ENCODE data around the gene KANSL1. TPM values are rescaled to one million over a fixed set of nuclear protein-coding genes. Genes with fewer than 3 reads are reported as not detected.

Gene KANSL1
- total and polyA plus RNA-seq, 2 experiments from 2014 or later: 49.0 to 206 TPM

GRCh38 chr17:46025510-46026165, 167.6 kb downstream of the KANSL1 start:
- Mint-ChIP-seq H3K36me3 (ENCODE audit: low read depth) (peaks cover 22% of the 10 kb centered on the region), H3K27me3 (ENCODE audit: insufficient read depth, low read depth, poor library complexity) (peaks cover 31% of the 10 kb centered on the region), H3K9me3 (no peaks in the 10 kb centered on the region), H3K4me3 (no peak overlapping the region), H3K4me1 (peaks cover 51% of the 10 kb centered on the region), H3K27ac (peak overlapping the region; percentile 88)
- Histone ChIP-seq H3K9me2 (ENCODE audit: insufficient read depth) (no peaks in the 10 kb centered on the region), H2AFZ (no peak overlapping the region), H4K20me1 (replicated peaks; ENCODE audit: insufficient read depth) (peaks cover 3% of the 10 kb centered on the region; the same call in 1 of the 2 replicates), H3K4me3 (no peak overlapping the region), H3K27ac (ENCODE audit: low read depth) (no peak overlapping the region), H3K79me2 (replicated peaks; ENCODE audit: insufficient read depth) (no peaks in the 10 kb centered on the region), H3K36me3 (ENCODE audit: insufficient read depth) (no peaks in the 10 kb centered on the region), H3F3A (replicated peaks; ENCODE audit: low read depth) (peaks cover 12% of the 10 kb centered on the region; the same call in 1 of the 2 replicates), H3K27me3 (ENCODE audit: insufficient read depth) (no peaks in the 10 kb centered on the region), H3K4me1 (ENCODE audit: insufficient read depth) (peaks cover 41% of the 10 kb centered on the region), H3K4me2 (no peak overlapping the region)
- DNase-seq (ENCODE audit: low spot score) (no peak), ATAC-seq (no peak)
- TF ChIP-seq JUNB (IDR thresholded peaks at IDR 0.05; ENCODE audit: unreplicated experiment) (no peak), EZH2 (IDR thresholded peaks at IDR 0.05; ENCODE audit: low read depth, unreplicated experiment) (no peak), STAT1 (IDR thresholded peaks at IDR 0.05; ENCODE audit: unreplicated experiment) (no peak), REST (IDR thresholded peaks at IDR 0.05; ENCODE audit: unreplicated experiment) (no peak), NANOG (IDR thresholded peaks at IDR 0.05; ENCODE audit: borderline replicate concordance) (no peak), EZH2phosphoT487 (IDR thresholded peaks at IDR 0.05; ENCODE audit: unreplicated experiment) (no peak), CREB1 (CRISPR knock-in tag; IDR thresholded peaks at IDR 0.05; ENCODE audit: low read depth) (no peak), ZNF331 (CRISPR knock-in tag; IDR thresholded peaks at IDR 0.05; ENCODE audit: low read depth) (no peak), POLR2AphosphoS5 (IDR thresholded peaks at IDR 0.05; ENCODE audit: low read depth) (no peak)
- TF ChIP-seq, protein P1, sequence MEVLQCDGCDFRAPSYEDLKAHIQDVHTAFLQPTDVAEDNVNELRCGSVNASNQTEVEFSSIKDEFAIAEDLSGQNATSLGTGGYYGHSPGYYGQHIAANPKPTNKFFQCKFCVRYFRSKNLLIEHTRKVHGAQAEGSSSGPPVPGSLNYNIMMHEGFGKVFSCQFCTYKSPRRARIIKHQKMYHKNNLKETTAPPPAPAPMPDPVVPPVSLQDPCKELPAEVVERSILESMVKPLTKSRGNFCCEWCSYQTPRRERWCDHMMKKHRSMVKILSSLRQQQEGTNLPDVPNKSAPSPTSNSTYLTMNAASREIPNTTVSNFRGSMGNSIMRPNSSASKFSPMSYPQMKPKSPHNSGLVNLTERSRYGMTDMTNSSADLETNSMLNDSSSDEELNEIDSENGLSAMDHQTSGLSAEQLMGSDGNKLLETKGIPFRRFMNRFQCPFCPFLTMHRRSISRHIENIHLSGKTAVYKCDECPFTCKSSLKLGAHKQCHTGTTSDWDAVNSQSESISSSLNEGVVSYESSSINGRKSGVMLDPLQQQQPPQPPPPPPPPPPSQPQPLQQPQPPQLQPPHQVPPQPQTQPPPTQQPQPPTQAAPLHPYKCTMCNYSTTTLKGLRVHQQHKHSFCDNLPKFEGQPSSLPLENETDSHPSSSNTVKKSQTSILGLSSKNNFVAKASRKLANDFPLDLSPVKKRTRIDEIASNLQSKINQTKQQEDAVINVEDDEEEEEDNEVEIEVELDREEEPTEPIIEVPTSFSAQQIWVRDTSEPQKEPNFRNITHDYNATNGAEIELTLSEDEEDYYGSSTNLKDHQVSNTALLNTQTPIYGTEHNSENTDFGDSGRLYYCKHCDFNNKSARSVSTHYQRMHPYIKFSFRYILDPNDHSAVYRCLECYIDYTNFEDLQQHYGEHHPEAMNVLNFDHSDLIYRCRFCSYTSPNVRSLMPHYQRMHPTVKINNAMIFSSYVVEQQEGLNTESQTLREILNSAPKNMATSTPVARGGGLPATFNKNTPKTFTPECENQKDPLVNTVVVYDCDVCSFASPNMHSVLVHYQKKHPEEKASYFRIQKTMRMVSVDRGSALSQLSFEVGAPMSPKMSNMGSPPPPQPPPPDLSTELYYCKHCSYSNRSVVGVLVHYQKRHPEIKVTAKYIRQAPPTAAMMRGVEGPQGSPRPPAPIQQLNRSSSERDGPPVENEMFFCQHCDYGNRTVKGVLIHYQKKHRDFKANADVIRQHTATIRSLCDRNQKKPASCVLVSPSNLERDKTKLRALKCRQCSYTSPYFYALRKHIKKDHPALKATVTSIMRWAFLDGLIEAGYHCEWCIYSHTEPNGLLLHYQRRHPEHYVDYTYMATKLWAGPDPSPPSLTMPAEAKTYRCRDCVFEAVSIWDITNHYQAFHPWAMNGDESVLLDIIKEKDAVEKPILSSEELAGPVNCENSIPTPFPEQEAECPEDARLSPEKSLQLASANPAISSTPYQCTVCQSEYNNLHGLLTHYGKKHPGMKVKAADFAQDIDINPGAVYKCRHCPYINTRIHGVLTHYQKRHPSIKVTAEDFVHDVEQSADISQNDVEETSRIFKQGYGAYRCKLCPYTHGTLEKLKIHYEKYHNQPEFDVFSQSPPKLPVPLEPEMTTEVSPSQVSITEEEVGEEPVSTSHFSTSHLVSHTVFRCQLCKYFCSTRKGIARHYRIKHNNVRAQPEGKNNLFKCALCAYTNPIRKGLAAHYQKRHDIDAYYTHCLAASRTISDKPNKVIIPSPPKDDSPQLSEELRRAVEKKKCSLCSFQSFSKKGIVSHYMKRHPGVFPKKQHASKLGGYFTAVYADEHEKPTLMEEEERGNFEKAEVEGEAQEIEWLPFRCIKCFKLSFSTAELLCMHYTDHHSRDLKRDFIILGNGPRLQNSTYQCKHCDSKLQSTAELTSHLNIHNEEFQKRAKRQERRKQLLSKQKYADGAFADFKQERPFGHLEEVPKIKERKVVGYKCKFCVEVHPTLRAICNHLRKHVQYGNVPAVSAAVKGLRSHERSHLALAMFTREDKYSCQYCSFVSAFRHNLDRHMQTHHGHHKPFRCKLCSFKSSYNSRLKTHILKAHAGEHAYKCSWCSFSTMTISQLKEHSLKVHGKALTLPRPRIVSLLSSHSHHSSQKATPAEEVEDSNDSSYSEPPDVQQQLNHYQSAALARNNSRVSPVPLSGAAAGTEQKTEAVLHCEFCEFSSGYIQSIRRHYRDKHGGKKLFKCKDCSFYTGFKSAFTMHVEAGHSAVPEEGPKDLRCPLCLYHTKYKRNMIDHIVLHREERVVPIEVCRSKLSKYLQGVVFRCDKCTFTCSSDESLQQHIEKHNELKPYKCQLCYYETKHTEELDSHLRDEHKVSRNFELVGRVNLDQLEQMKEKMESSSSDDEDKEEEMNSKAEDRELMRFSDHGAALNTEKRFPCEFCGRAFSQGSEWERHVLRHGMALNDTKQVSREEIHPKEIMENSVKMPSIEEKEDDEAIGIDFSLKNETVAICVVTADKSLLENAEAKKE (CRISPR knock-in tag; IDR thresholded peaks at IDR 0.05): no peak
- TF ChIP-seq, protein P2, sequence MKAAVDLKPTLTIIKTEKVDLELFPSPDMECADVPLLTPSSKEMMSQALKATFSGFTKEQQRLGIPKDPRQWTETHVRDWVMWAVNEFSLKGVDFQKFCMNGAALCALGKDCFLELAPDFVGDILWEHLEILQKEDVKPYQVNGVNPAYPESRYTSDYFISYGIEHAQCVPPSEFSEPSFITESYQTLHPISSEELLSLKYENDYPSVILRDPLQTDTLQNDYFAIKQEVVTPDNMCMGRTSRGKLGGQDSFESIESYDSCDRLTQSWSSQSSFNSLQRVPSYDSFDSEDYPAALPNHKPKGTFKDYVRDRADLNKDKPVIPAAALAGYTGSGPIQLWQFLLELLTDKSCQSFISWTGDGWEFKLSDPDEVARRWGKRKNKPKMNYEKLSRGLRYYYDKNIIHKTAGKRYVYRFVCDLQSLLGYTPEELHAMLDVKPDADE (IDR thresholded peaks at IDR 0.05): no peak
- TF ChIP-seq, protein P3, sequence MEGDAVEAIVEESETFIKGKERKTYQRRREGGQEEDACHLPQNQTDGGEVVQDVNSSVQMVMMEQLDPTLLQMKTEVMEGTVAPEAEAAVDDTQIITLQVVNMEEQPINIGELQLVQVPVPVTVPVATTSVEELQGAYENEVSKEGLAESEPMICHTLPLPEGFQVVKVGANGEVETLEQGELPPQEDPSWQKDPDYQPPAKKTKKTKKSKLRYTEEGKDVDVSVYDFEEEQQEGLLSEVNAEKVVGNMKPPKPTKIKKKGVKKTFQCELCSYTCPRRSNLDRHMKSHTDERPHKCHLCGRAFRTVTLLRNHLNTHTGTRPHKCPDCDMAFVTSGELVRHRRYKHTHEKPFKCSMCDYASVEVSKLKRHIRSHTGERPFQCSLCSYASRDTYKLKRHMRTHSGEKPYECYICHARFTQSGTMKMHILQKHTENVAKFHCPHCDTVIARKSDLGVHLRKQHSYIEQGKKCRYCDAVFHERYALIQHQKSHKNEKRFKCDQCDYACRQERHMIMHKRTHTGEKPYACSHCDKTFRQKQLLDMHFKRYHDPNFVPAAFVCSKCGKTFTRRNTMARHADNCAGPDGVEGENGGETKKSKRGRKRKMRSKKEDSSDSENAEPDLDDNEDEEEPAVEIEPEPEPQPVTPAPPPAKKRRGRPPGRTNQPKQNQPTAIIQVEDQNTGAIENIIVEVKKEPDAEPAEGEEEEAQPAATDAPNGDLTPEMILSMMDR (conservative IDR thresholded peaks at IDR 0.05; ENCODE audit: low read depth in 2 of 2): no peak
